ENCODE measurements around the gene ZDHHC12. TPM values are rescaled to one million over a fixed set of nuclear protein-coding genes. Genes with fewer than 3 reads are reported as not detected.

Gene ZDHHC12
- total RNA-seq = 10 to 100 TPM; 36.5 to 69.6 TPM

GRCh38 chr9:128723866-128724743 is at the start of gene ZDHHC12:
Gene ZDHHC12, minus strand, starts transcription at chr9:128724127. Its CDS starts 34 bp downstream, at chr9:128724093.

GRCh38 chr9:128771745-128772519 is 48.0 kb upstream of the ZDHHC12 start, which contains the start of gene ZER1:
Gene ZER1, minus strand, starts transcription at chr9:128771927. Its CDS starts 16,362 bp downstream, at chr9:128755565.

GRCh38 chr9:128702445-128702948 is 21.4 kb downstream of the ZDHHC12 start, which contains the start of gene PKN3:
Gene PKN3, plus strand, starts transcription at chr9:128702503. Its CDS starts 413 bp downstream, at chr9:128702916.

GRCh38 chr9:128688501-128689292 is 35.2 kb downstream of the ZDHHC12 start, which contains the start of gene SET:
Gene SET, plus strand, starts transcription at chr9:128689222. Its CDS starts 361 bp downstream, at chr9:128689583.

Small RNA genes lying within 50 kb of the gene (small RNA-seq; reads per million reads assigned to genes)
- 0 reads per million in 2 donors for gene RF00017
- gene RN7SL560P = 0 reads per million in 2 donors

Other genes with a start within 250 kb of the ZDHHC12 start
- 10 to 100 TPM; 38.5 to 47.3 TPM for gene GLE1, start 219.4 kb downstream of the ZDHHC12 start, total RNA-seq
- gene SPTAN1, start 171.5 kb downstream of the ZDHHC12 start, total RNA-seq = 100 to 1,000 TPM; 254 to 325 TPM
- 100 to 1,000 TPM in 1 of 2 donors, 10 to 100 TPM in 1; 55.1 to 102 TPM for gene DYNC2I2, start 67.3 kb downstream of the ZDHHC12 start, total RNA-seq
- 100 to 1,000 TPM; 220 to 385 TPM for gene SET, start 34.9 kb downstream of the ZDHHC12 start, total RNA-seq
- gene PKN3, start 21.6 kb downstream of the ZDHHC12 start, total RNA-seq = 10 to 100 TPM in 1 of 2 donors, 1 to 10 TPM in 1; 5.2 to 11.7 TPM
- gene ZER1, start 47.8 kb upstream of the ZDHHC12 start, total RNA-seq = 10 to 100 TPM; 14.0 to 19.3 TPM
- 10 to 100 TPM; 11.0 TPM for gene TBC1D13, start 63.1 kb upstream of the ZDHHC12 start, total RNA-seq
- 10 to 100 TPM; 21.7 to 25.6 TPM for gene ENDOG, start 94.4 kb upstream of the ZDHHC12 start, total RNA-seq
- gene SPOUT1, start 105.7 kb upstream of the ZDHHC12 start, total RNA-seq = 10 to 100 TPM; 15.8 to 23.0 TPM
- gene KYAT1, start 157.8 kb upstream of the ZDHHC12 start, total RNA-seq = 10 to 100 TPM in 1 of 2 donors, 1 to 10 TPM in 1; 7.2 to 12.3 TPM
- 10 to 100 TPM; 49.9 to 51.0 TPM for gene LRRC8A, start 158.0 kb upstream of the ZDHHC12 start, total RNA-seq
- 1 to 10 TPM; 1.3 to 4.5 TPM for gene PHYHD1, start 196.9 kb upstream of the ZDHHC12 start, total RNA-seq
- 10 to 100 TPM; 34.1 to 37.3 TPM for gene DOLK, start 223.5 kb upstream of the ZDHHC12 start, total RNA-seq
- gene NUP188, start 223.6 kb upstream of the ZDHHC12 start, total RNA-seq = 10 to 100 TPM; 58.8 to 65.6 TPM

Measured in melanocyte of skin (primary cell).